Prostate gland (tissue), 2 donors: ENCODE data around the gene DMGDH. TPM values are rescaled to one million over a fixed set of nuclear protein-coding genes. Genes with fewer than 3 reads are reported as not detected.

Experiments used
- DNase-seq: peaks from one replicate; pipeline ENCODE4 v3.0.0-alpha.2; 2019; ENCODE audit warnings: low spot score
- H3K27ac ChIP-seq, 2 donors: fragments of 200-600 bp; sonication (generic); 2 replicates each; pipeline ENCODE4 v1.5.1; 2017 to 2019
- H3K27me3 ChIP-seq: fragments of 200-600 bp; sonication (generic); replicated peaks from 2 replicates; pipeline ENCODE4 v1.5.1; 2019; ENCODE audit not compliant: insufficient read depth
- H3K36me3 ChIP-seq, 2 donors: fragments of 200-600 bp; sonication (generic); 1 replicate in 1 of 2; 2 replicates in 1 of 2; pipeline versions ENCODE4 v1.5.1 to v1.8.1; 2017 to 2019
- H3K4me1 ChIP-seq: fragments of 200-600 bp; sonication (generic); replicated peaks from 2 replicates; pipeline ENCODE4 v1.5.1; 2019
- H3K4me3 ChIP-seq, 2 donors: fragments of 200-600 bp; sonication (generic); 2 replicates each; pipeline ENCODE4 v1.5.1; 2017 to 2019
- H3K9me3 ChIP-seq: fragments of 200-600 bp; sonication (generic); 2 replicates; pipeline ENCODE4 v1.5.1; 2017
- POLR2A ChIP-seq: fragments of 450-650 bp; IDR thresholded peaks from one replicate; pipeline ENCODE4 v1.6.1; 2016; ENCODE audit warnings: antibody characterized with exemption, mild to moderate bottlenecking
- POLR2AphosphoS5 ChIP-seq: sonication (generic); formaldehyde crosslinking; IDR thresholded peaks from one replicate; pipeline ENCODE4 v1.6.1; 2017; ENCODE audit warnings: antibody characterized with exemption
- WGBS: methylation state at CpG from one replicate; pipeline ENCODE4 v1.1.5; 2018; 5-methylcytosine and 5-hydroxymethylcytosine counted together
- intact Hi-C: fragments of 100-400 bp; cut with DNase I; formaldehyde crosslinking; loops from one replicate; pipeline ENCODE4 v1.14.2; 2022
- total RNA-seq, 2 donors: library from RNA; depleted of rRNA; stranded (reverse); fragments of >200 nt; gene quantifications; one replicate each; pipeline ENCODE4 v1.1.0, GENCODE V29; 2016
- TF ChIP-seq, protein P1 (sequence below), 4 experiments: fragments of 200-600 bp in 2 of 4; fragments of 450-650 bp in 2 of 4; sonication (generic) in 2 of 4; IDR thresholded peaks; 1 replicate in 3 of 4; 2 replicates in 1 of 4; pipeline ENCODE4 v1.5.1; 2016 to 2019; ENCODE audit warnings: antibody characterized with exemption in 4 of 4, mild to moderate bottlenecking in 2 of 4, moderate library complexity in 2 of 4

Gene DMGDH
- total RNA-seq, 2 donors from 2014 or later: 0.77 to 9.9 TPM

- intact Hi-C loops: no loop called here
- DNase-seq: no peak
- WGBS: 94% methylated on average over 2 of the region's 2 CpGs
- Histone ChIP-seq H3K27me3 (no peaks in the 10 kb centered on the region), H3K9me3 (no peaks in the 10 kb centered on the region), H3K27ac (no peak overlapping the region), H3K4me3 (no peak overlapping the region), H3K4me1 (no peaks in the 10 kb centered on the region), H3K36me3 (no peaks in the 10 kb centered on the region)
- no peak for TF ChIP-seq POLR2A
- no peak for TF ChIP-seq POLR2AphosphoS5
- TF ChIP-seq, protein P1, sequence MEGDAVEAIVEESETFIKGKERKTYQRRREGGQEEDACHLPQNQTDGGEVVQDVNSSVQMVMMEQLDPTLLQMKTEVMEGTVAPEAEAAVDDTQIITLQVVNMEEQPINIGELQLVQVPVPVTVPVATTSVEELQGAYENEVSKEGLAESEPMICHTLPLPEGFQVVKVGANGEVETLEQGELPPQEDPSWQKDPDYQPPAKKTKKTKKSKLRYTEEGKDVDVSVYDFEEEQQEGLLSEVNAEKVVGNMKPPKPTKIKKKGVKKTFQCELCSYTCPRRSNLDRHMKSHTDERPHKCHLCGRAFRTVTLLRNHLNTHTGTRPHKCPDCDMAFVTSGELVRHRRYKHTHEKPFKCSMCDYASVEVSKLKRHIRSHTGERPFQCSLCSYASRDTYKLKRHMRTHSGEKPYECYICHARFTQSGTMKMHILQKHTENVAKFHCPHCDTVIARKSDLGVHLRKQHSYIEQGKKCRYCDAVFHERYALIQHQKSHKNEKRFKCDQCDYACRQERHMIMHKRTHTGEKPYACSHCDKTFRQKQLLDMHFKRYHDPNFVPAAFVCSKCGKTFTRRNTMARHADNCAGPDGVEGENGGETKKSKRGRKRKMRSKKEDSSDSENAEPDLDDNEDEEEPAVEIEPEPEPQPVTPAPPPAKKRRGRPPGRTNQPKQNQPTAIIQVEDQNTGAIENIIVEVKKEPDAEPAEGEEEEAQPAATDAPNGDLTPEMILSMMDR (IDR thresholded peaks at IDR 0.05): no peak
These were observed 97.5 kb downstream of the DMGDH start for GRCh38 chr5:78971998-78972397.

GRCh38 chr5:78968781-78969180 is 100.7 kb downstream of the DMGDH start:
- no peak for DNase-seq
- no peak for TF ChIP-seq POLR2A
- TF ChIP-seq, protein P1 (IDR thresholded peaks at IDR 0.05): no peak
- TF ChIP-seq POLR2AphosphoS5: no peak
- Histone ChIP-seq H3K27ac (no peak overlapping the region), H3K36me3 (no peaks in the 10 kb centered on the region), H3K4me3 (no peak overlapping the region), H3K27me3 (no peaks in the 10 kb centered on the region), H3K9me3 (no peaks in the 10 kb centered on the region), H3K4me1 (no peaks in the 10 kb centered on the region)
- intact Hi-C loops: loop anchor here (10.0 kb wide), 2 partner anchors 314 to 644 kb away; no protein-coding TSS in a partner anchor
- WGBS: 59% methylated on average over 5 of the region's 5 CpGs

DNA sequence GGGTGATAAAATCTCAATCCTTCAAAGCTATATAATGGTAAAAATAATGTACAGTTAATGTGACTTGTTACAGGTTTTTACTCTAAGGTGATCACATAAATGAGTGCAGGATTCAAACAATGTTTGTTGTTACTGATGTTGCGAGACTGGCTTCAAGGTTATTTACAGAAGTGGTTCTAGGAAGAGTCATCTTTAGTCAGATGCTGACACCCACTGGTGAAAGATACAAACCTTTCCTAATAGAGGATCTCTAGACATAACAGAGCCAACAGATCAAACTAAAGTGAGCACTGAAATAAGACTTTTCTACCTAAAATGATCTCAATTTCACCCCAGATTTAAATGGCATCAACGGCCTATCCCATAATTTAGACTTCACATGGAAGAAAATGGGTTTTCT is 104.6 kb downstream of the DMGDH start:
- Histone ChIP-seq H3K4me3 (no peak overlapping the region), H3K4me1 (no peaks in the 10 kb centered on the region), H3K9me3 (no peaks in the 10 kb centered on the region), H3K27me3 (no peaks in the 10 kb centered on the region), H3K36me3 (no peaks in the 10 kb centered on the region), H3K27ac (no peak overlapping the region)
- WGBS: 54% methylated on average over 2 of the region's 2 CpGs
- intact Hi-C loops: loop anchor here (2.0 to 10.0 kb wide), 4 partner anchors 310 to 640 kb away; no protein-coding TSS in a partner anchor
- peak; percentile 20 for DNase-seq
- TF ChIP-seq, protein P1 (IDR thresholded peaks at IDR 0.05): peak in 2 of 4 experiments; percentile 52 to 59
- TF ChIP-seq POLR2AphosphoS5: no peak

GRCh38 chr5:78961743-78962142 is 107.7 kb downstream of the DMGDH start:
- intact Hi-C loops: loop anchor here (5.0 to 10.0 kb wide), 3 partner anchors 307 to 637 kb away; no protein-coding TSS in a partner anchor
- Histone ChIP-seq H3K27ac (no peak overlapping the region), H3K27me3 (no peaks in the 10 kb centered on the region), H3K36me3 (no peaks in the 10 kb centered on the region), H3K4me1 (no peaks in the 10 kb centered on the region), H3K4me3 (no peak overlapping the region), H3K9me3 (no peaks in the 10 kb centered on the region)
- WGBS: 93% methylated on average over 1 of the region's 1 CpG
- no peak for DNase-seq
- TF ChIP-seq, protein P1 (IDR thresholded peaks at IDR 0.05): no peak
- TF ChIP-seq POLR2A (no peak), POLR2AphosphoS5 (no peak)

- TF ChIP-seq POLR2A: no peak
These were observed 109.7 kb downstream of the DMGDH start for GRCh38 chr5:78959767-78960166.

More at GRCh38 chr5:78959767-78960166, 109.7 kb downstream of the DMGDH start:
- Histone ChIP-seq H3K4me1 (no peaks in the 10 kb centered on the region), H3K27me3 (no peaks in the 10 kb centered on the region), H3K36me3 (no peaks in the 10 kb centered on the region), H3K4me3 (no peak overlapping the region), H3K27ac (no peak overlapping the region), H3K9me3 (no peaks in the 10 kb centered on the region)
- no peak for DNase-seq
- intact Hi-C loops: loop anchor here (5.0 to 10.0 kb wide), 3 partner anchors 305 to 635 kb away; no protein-coding TSS in a partner anchor
- 81% methylated on average over 1 of the region's 1 CpG for WGBS
